Superior temporal gyrus (tissue), 1 donor: ENCODE results near the gene ERICH6B.

ENCODE experiments used
- DNase-seq: peaks from one replicate; pipeline ENCODE4 v3.0.0-alpha.2; 2016; ENCODE audit errors: extremely low spot score

Gene ERICH6B

DNA sequence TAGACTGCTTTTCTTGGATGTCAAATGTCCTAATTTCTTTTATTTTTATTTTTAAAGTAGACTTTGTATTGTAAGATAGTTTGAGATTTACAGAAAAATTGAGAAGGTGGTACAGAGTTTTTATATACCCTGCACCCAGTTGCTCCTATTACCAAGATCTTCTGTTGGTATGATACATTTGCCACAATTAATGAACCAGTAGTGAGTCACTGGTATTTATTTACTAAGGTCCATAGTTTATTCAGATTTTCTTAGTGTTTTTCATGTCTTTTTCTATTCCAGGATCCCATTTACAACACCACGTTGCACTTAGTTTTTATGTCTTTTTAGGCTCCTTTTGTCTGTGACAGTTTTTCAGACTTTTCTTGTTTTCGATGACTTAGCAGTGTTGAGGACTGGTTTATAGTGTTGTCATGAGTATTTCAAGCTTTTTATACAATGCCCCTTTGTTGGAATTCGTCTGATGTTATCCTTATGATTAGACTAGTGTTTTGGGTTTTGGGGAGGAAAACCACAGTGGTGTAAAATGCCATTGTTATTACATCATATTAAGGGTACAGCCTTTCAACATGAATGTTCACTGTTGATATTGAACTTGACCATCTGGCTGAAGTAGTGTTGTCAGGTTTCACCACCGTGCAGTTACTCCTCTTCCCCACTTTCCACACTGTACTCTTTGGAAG, 114.9 kb downstream of the ERICH6B start:
- peak; percentile 34 for DNase-seq

DNA sequence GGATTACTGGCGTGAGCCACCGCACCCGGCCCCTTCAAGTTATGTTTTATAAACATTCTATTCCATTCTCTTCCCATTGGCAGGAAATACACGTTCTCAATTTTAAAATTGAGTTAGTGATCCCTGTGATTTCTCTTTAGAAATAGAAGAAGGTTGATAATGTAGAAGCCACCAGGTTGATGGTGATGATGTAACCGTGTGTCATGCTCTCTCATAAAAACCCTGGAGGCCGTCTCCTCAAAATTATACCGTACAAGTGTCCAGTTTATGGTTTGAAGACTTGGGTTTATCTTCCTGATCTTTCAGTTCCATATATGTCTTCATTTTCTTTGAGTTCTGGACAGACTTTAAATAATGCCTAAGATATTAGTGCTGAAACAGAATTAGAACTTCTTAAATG, 118.6 kb downstream of the ERICH6B start:
- no peak for DNase-seq

DNA sequence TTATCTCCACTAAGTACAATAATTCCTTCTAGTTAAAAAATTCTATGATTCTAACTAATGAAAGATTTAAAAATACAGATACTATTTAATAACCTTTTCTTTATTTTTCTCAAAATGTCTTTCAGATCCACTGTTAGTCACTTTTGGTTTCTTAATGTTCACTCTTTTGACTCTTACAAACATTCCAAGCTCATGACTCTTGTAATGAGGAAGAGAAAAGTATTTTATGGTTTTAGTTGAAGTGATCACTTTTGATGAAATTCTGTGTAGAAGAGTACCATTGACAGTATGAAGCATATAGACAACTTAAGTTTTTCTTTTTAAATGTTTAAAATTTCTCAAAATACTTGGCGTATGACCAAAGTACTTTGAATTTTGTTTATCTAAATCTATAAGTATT, 123.0 kb downstream of the ERICH6B start:
- DNase-seq = no peak
